Endothelial cell of umbilical vein (primary cell): ENCODE data around the gene AFF1. TPM values are rescaled to one million over a fixed set of nuclear protein-coding genes. Genes with fewer than 3 reads are reported as not detected.
A peak's percentile ranks its signal among the peaks of the same experiment; 100 is the strongest.

Experiments used
- BruUV-seq: library from RNA; stranded (reverse); fragments of 400-500 nt; replicated peaks from 2 replicates; lab custom pipeline; 2021; lab: Mats Ljungman, UMichigan
- CTCF ChIA-PET: fragments of 300-600, 350-600 bp; sonication (Branson Sonifier 250); formaldehyde crosslinking; loops from one replicate; lab custom pipeline; 2021; ENCODE audit warnings: antibody characterized with exemption, inconsistent platforms; lab: Charles Lee
- POLR2A ChIA-PET: fragments of 300-600, 350-600 bp; sonication (Branson Sonifier 250); formaldehyde crosslinking; loops from one replicate; lab custom pipeline; 2021; ENCODE audit warnings: antibody characterized with exemption, inconsistent platforms; lab: Charles Lee
- DNase-seq: peaks from one replicate; pipeline ENCODE4 v3.0.0-alpha.2; 2011; ENCODE audit warnings: low read depth, low spot score
- FAIRE-seq: peaks from 2 replicates; lab custom pipeline; 2011; peaks lifted over from hg19 to GRCh38; lab: Jason Lieb, UNC
- H2AFZ ChIP-seq: 2 replicates; pipeline ENCODE4 v1.6.0; 2012; ENCODE audit warnings: low read depth, low read length, control low read depth, inconsistent platforms
- H3K27ac ChIP-seq: 2 replicates; pipeline ENCODE4 v1.5.1; 2011; ENCODE audit warnings: low read depth, mild to moderate bottlenecking, control low read depth, low read length, moderate library complexity; ENCODE audit not compliant: insufficient read depth
- H3K27me3 ChIP-seq, 2 experiments: 2 replicates each; pipeline versions ENCODE4 v1.6.0 to v1.6.1; 2011; ENCODE audit warnings: low read length in 2 of 2, mixed read lengths in 1 of 2; ENCODE audit not compliant: control insufficient read depth in 2 of 2, insufficient read depth in 2 of 2
- H3K36me3 ChIP-seq, 2 experiments: 2 replicates in 1 of 2; 3 replicates in 1 of 2; pipeline ENCODE4 v1.5.1; 2011; ENCODE audit warnings: low read length in 2 of 2, mild to moderate bottlenecking in 1 of 2, moderate library complexity in 1 of 2; ENCODE audit not compliant: control insufficient read depth in 2 of 2, insufficient read depth in 2 of 2; ENCODE audit errors: extremely low read depth in 1 of 2
- H3K4me1 ChIP-seq: 3 replicates; pipeline ENCODE4 v1.5.1; 2011; ENCODE audit warnings: mild to moderate bottlenecking, low read length; ENCODE audit not compliant: control insufficient read depth, insufficient read depth; ENCODE audit errors: extremely low read depth
- H3K4me2 ChIP-seq: 2 replicates; pipeline ENCODE4 v1.6.1; 2011; ENCODE audit warnings: low read length, control low read depth, mixed read lengths; ENCODE audit not compliant: insufficient read depth
- H3K4me3 ChIP-seq, 3 experiments: fragments of 200-600 bp in 1 of 3; sonication (generic), shearing (Covaris generic) in 1 of 3; replicated peaks in 1 of 3; 2 replicates each; pipeline ENCODE4 v1.5.1; 2011 to 2016; ENCODE audit warnings: control low read depth in 3 of 3, low read length in 3 of 3, mild to moderate bottlenecking in 2 of 3, inconsistent platforms in 1 of 3, low read depth in 1 of 3, moderate library complexity in 1 of 3; ENCODE audit not compliant: insufficient read depth in 1 of 3
- H3K79me2 ChIP-seq: 2 replicates; pipeline ENCODE4 v1.6.0; 2012; ENCODE audit warnings: low read length, inconsistent platforms; ENCODE audit not compliant: control insufficient read depth, insufficient read depth
- H3K9ac ChIP-seq: replicated peaks from 2 replicates; pipeline ENCODE3; 2011; ENCODE audit warnings: low read length, control low read depth; ENCODE audit not compliant: insufficient read depth; ENCODE audit errors: extremely low read depth
- H3K9me1 ChIP-seq: replicated peaks from 3 replicates; pipeline ENCODE4 v1.6.0; 2011; ENCODE audit warnings: mild to moderate bottlenecking, low read length; ENCODE audit not compliant: control insufficient read depth, insufficient read depth; ENCODE audit errors: extremely low read depth
- H3K9me3 ChIP-seq: replicated peaks from 2 replicates; pipeline ENCODE4 v1.5.1; 2012; ENCODE audit warnings: low read length, inconsistent platforms; ENCODE audit not compliant: control insufficient read depth, insufficient read depth
- H4K20me1 ChIP-seq: replicated peaks from 2 replicates; pipeline ENCODE3; 2011; ENCODE audit warnings: mild to moderate bottlenecking, low read length; ENCODE audit not compliant: control insufficient read depth, insufficient read depth; ENCODE audit errors: extremely low read depth
- FOS ChIP-seq: IDR thresholded peaks from 2 replicates; pipeline ENCODE4 v1.6.1; 2011; ENCODE audit warnings: mild to moderate bottlenecking, low read length, moderate library complexity, borderline replicate concordance; ENCODE audit not compliant: insufficient read depth
- JUN ChIP-seq: IDR thresholded peaks from 2 replicates; pipeline ENCODE4 v1.6.1; 2011; ENCODE audit warnings: borderline replicate concordance, low read depth; ENCODE audit not compliant: insufficient read length, insufficient read depth
- MYC ChIP-seq: IDR thresholded peaks from one replicate; pipeline ENCODE4 v1.6.1; 2011; ENCODE audit warnings: mild to moderate bottlenecking, low read depth, low read length
- dilution Hi-C: fragments of 300-500 bp; cut with MboI; formaldehyde crosslinking; loops from one replicate; pipeline ENCODE4 v1.15.0; 2019; ENCODE audit warnings: low sequenced_read_pairs; ENCODE audit not compliant: extremely low pct_ligation_motif_present
- intact Hi-C: fragments of 100-400 bp; cut with micrococcal nuclease; formaldehyde crosslinking; loops from one replicate; pipeline ENCODE4 v1.10.0; 2022
- polyA plus RNA-seq, 4 experiments: library from polyadenylated mRNA; depleted of rRNA in 3 of 4; stranded (reverse) in 3 of 4; unstranded in 1 of 4; fragments of >200 nt; gene quantifications; 2 replicates each; pipeline versions ENCODE4 v1.2.1 to v1.2.3, GENCODE V29; 2011 to 2012; ENCODE audit warnings: missing spikeins in 1 of 4
- total RNA-seq: library from RNA; stranded (reverse); gene quantifications from 2 replicates; pipeline ENCODE4 v1.2.3, GENCODE V29; 2021

AFF1 gene
- total and polyA plus RNA-seq, 2 donors (not counting 3 experiments of a cell fraction or from before 2014, with no cell fraction given), result 26.2 to 106 TPM

DNA sequence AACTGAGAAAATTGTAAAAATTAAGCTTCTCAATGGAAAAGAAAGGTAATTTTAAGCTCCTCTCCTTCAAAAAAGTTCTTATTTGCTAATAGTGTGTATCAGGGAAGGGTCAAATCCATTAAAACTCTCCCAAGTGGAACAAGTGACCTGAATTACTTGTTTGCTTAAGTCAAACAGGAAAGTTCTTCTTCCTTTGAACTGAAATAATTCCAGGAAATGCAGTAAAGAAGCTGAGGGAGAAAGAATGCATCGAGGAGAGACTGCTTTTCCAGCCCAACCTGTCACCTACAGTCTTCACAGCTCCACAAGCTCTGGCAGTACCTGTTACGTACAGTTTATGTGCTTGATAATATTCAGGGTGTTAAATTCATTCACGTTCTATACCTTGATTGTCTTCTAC, 154.6 kb downstream of the AFF1 start:
- Histone ChIP-seq H3K4me3 (peak overlapping the region in 1 of 3 experiments; percentile 18), H3K9me1 (no peaks in the 10 kb centered on the region), H3K27ac (peak overlapping the region; percentile 35), H3K4me1 (peaks cover 44% of the 10 kb centered on the region), H3K9me3 (no peaks in the 10 kb centered on the region), H4K20me1 (no peaks in the 10 kb centered on the region), H3K27me3 (no peaks in the 10 kb centered on the region), H2AFZ (no peak overlapping the region), H3K9ac (peak overlapping the region; percentile 10), H3K36me3 (peaks cover 0 to 6% of the 10 kb centered on the region in 2 experiments), H3K79me2 (peaks cover 4% of the 10 kb centered on the region), H3K4me2 (peak overlapping the region; percentile 81)
- BruUV-seq, result no TSS peak
- intact Hi-C loops, result no loop called here
- DNase-seq (peak; percentile 70), FAIRE-seq (peak; percentile 79)
- CTCF ChIA-PET, result interaction anchor here (0.6 to 6.2 kb wide), 15 partner anchors 9 to 591 kb away, joined by 3 to 157 read pairs (median 3); no protein-coding TSS in a partner anchor
- dilution Hi-C loops, result no loop called here
- POLR2A ChIA-PET, result interaction anchor here (0.5 to 2.2 kb wide), 3 partner anchors 83 to 140 kb away, joined by 7 to 8 read pairs (median 7); no protein-coding TSS in a partner anchor
- TF ChIP-seq MYC, result no peak
- peak; percentile 18 for TF ChIP-seq JUN

- Histone ChIP-seq H3K4me3 (no peak overlapping the region), H3K9ac (no peak overlapping the region), H3K79me2 (peaks cover 4% of the 10 kb centered on the region), H4K20me1 (no peaks in the 10 kb centered on the region), H3K27ac (no peak overlapping the region), H3K36me3 (peaks cover 2 to 3% of the 10 kb centered on the region in 2 experiments), H3K27me3 (no peaks in the 10 kb centered on the region), H2AFZ (no peak overlapping the region), H3K9me1 (no peaks in the 10 kb centered on the region), H3K9me3 (no peaks in the 10 kb centered on the region), H3K4me1 (peaks cover 44% of the 10 kb centered on the region), H3K4me2 (no peak overlapping the region)
- no TSS peak for BruUV-seq
- POLR2A ChIA-PET, result interaction anchor here (1.6 to 2.2 kb wide), 2 partner anchors 84 to 116 kb away, joined by 7 read pairs; no protein-coding TSS in a partner anchor
- TF ChIP-seq JUN (no peak), FOS (no peak)
- CTCF ChIA-PET, result interaction anchor here (0.7 to 6.2 kb wide), 6 partner anchors 11 to 167 kb away, joined by 3 to 157 read pairs (median 8); no protein-coding TSS in a partner anchor
- dilution Hi-C loops (no loop called here), intact Hi-C loops (loop anchor here (5.0 kb wide), 1 partner anchor 593 kb away; no protein-coding TSS in a partner anchor)
- no peak for DNase-seq
- FAIRE-seq, result no peak
Measured at GRCh38 chr4:87090305-87090704, 155.5 kb downstream of the AFF1 start.
